HG02678 (cell line): ENCODE results near the gene KCNRG.
"Not testable (repeated sequence)": the region's sequence is repeated elsewhere in the genome, so short reads cannot be mapped to it uniquely, and the experiment has no call there.

ENCODE experiments used
- ATAC-seq: cut with Tn5 transposase; IDR thresholded peaks from one replicate; pipeline ENCODE4 v1.9.1; 2021; ENCODE audit warnings: mild to moderate bottlenecking, moderate library complexity; ENCODE audit not compliant: unreplicated experiment

KCNRG gene

GRCh38 chr13:50011461-50011860 is 3.8 kb upstream of the KCNRG start:
- no peak for ATAC-seq

- no peak for ATAC-seq
These were observed 2.7 kb upstream of the KCNRG start for GRCh38 chr13:50012396-50013169.

GRCh38 chr13:50014386-50014785 is 858 bp upstream of the KCNRG start:
- no peak for ATAC-seq

- ATAC-seq, result no peak
These were observed 506 bp downstream of the KCNRG start for GRCh38 chr13:50015750-50016149.

- no peak for ATAC-seq
These were observed 1.2 kb downstream of the KCNRG start for GRCh38 chr13:50016444-50016843.

- ATAC-seq, result no peak
These were observed 2.6 kb downstream of the KCNRG start for GRCh38 chr13:50017819-50018218.

- no peak for ATAC-seq
These were observed 10.2 kb downstream of the KCNRG start for GRCh38 chr13:50025436-50025835.

GRCh38 chr13:50026788-50027473 is 11.7 kb downstream of the KCNRG start:
- ATAC-seq, result peak; percentile 100

- ATAC-seq, result no peak
These were observed 15.1 kb downstream of the KCNRG start for GRCh38 chr13:50030315-50030714.

GRCh38 chr13:50033725-50034124 is 18.5 kb downstream of the KCNRG start:
- no peak for ATAC-seq

- ATAC-seq, result no peak
These were observed 22.5 kb downstream of the KCNRG start for GRCh38 chr13:50037788-50038187.

GRCh38 chr13:50038266-50038665 is 23.0 kb downstream of the KCNRG start:
- no peak for ATAC-seq

GRCh38 chr13:50052478-50052877 is 37.2 kb downstream of the KCNRG start:
- no peak for ATAC-seq

GRCh38 chr13:50053844-50054243 is 38.6 kb downstream of the KCNRG start:
- ATAC-seq, result no peak

GRCh38 chr13:50055454-50055853 is 40.2 kb downstream of the KCNRG start:
- no peak for ATAC-seq

GRCh38 chr13:50060718-50061117 is 45.5 kb downstream of the KCNRG start:
- ATAC-seq, result no peak

- not testable (repeated sequence) for ATAC-seq
These were observed 47.1 kb downstream of the KCNRG start for GRCh38 chr13:50062336-50062735.

GRCh38 chr13:50065712-50066111 is 50.5 kb downstream of the KCNRG start:
- ATAC-seq, result no peak

- no peak for ATAC-seq
These were observed 53.3 kb downstream of the KCNRG start for GRCh38 chr13:50068508-50068907.

- ATAC-seq, result no peak
These were observed 54.0 kb downstream of the KCNRG start for GRCh38 chr13:50069261-50069660.

GRCh38 chr13:50070186-50070585 is 54.9 kb downstream of the KCNRG start:
- no peak for ATAC-seq
